ENCODE data around the gene PAK1. TPM values are rescaled to one million over a fixed set of nuclear protein-coding genes. Genes with fewer than 3 reads are reported as not detected.

The PAK1 gene
- polyA plus RNA-seq, 3 donors: 128 to 195 (median 134) TPM

DNA sequence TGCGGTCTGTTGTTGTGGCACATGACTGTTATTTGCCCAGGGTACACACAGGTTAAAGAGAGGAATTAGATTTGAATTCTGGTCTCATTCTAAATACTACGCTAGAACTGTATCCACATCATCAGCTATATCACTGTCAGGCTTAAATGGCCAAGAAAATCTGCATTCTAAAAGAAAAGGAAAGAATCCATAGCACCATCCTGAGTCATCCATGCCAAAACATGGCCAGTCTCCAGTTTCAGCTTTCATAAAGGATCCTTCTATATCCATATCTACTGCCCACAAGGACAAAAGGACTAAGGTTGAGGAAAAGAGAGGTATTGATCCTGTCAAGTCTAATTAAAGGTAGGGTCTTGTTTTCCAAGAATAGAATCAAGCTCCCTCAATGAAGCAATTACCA lies 98.8 kb downstream of the PAK1 start:
- Histone ChIP-seq H3K27me3 (ENCODE audit: control insufficient read depth in 2 of 2, insufficient read depth in 2 of 2, low read length in 2 of 2) (no peaks in the 10 kb centered on the region), H3K9me3 (replicated peaks in 1 of 2; ENCODE audit: control insufficient read depth in 1 of 2, insufficient read depth in 1 of 2, low read length in 2 of 2) (no peaks in the 10 kb centered on the region), H3K36me3 (replicated peaks in 1 of 2; ENCODE audit: control insufficient read depth in 1 of 2, insufficient read depth in 2 of 2, low read length in 2 of 2) (peaks cover 88 to 98% of the 10 kb centered on the region in 2 donors), H3K4me3 (replicated peaks in 1 of 3; ENCODE audit: low read depth in 2 of 3, low read length in 3 of 3) (no peak overlapping the region), H3K27ac (ENCODE audit: low read depth in 1 of 2, low read length in 2 of 2) (no peak overlapping the region), H3K4me1 (ENCODE audit: control insufficient read depth in 1 of 2, insufficient read depth in 2 of 2, low read length in 2 of 2) (peaks cover 4% of the 10 kb centered on the region in 2 donors), H2AFZ (ENCODE audit: insufficient read depth, low read depth, low read length, poor library complexity, severe bottlenecking) (no peak overlapping the region), H3K4me2 (replicated peaks; ENCODE audit: extremely low read depth, low read length, poor library complexity, severe bottlenecking) (no peak overlapping the region), H4K20me1 (ENCODE audit: insufficient read depth, low read length) (peaks cover 93% of the 10 kb centered on the region), H3K79me2 (ENCODE audit: insufficient read depth, low read length) (peaks cover 12% of the 10 kb centered on the region), H3K9ac (ENCODE audit: insufficient read depth, low read length, poor library complexity, severe bottlenecking) (no peak overlapping the region)
- intact Hi-C loops (cut with micrococcal nuclease): no loop called here
- Mint-ChIP-seq H3K27ac (peak overlapping the region in 1 of 7 donors; percentile 24), H3K9me3 (no peaks in the 10 kb centered on the region), H3K36me3 (peaks cover 77 to 89% of the 10 kb centered on the region in 2 donors), H3K27me3 (ENCODE audit: low read depth in 3 of 3) (no peaks in the 10 kb centered on the region), H3K4me1 (peaks cover 7% of the 10 kb centered on the region), H3K4me3 (no peak overlapping the region)
- DNase-seq: no peak
- TF ChIP-seq, protein P1, sequence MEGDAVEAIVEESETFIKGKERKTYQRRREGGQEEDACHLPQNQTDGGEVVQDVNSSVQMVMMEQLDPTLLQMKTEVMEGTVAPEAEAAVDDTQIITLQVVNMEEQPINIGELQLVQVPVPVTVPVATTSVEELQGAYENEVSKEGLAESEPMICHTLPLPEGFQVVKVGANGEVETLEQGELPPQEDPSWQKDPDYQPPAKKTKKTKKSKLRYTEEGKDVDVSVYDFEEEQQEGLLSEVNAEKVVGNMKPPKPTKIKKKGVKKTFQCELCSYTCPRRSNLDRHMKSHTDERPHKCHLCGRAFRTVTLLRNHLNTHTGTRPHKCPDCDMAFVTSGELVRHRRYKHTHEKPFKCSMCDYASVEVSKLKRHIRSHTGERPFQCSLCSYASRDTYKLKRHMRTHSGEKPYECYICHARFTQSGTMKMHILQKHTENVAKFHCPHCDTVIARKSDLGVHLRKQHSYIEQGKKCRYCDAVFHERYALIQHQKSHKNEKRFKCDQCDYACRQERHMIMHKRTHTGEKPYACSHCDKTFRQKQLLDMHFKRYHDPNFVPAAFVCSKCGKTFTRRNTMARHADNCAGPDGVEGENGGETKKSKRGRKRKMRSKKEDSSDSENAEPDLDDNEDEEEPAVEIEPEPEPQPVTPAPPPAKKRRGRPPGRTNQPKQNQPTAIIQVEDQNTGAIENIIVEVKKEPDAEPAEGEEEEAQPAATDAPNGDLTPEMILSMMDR (IDR thresholded peaks at IDR 0.05): no peak
- WGBS (ENCODE audit: insufficient coverage): no CpG with 5 or more reads among the region's 2 CpGs

DNA sequence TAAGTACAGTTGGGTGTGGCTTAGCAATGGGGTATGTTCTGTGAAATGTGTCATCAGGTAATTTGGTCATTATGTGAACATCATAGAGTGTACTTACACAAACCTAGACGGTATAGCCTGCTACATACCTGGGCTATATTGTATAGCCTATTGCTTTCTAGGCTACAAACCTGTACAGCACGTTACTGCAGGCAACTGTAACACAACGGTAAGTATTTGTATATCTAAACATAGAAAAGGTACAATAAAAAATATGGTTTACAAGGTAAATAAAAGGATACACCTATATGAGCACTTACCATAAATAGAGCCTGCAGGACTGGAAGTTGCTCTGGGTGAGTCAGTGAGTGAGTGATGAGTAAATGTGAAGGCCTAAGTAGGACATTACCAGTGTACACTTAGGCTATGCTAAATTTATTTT lies 99.3 kb downstream of the PAK1 start:
- Mint-ChIP-seq H3K27ac (no peak overlapping the region), H3K36me3 (peaks cover 72 to 89% of the 10 kb centered on the region in 2 donors), H3K27me3 (ENCODE audit: low read depth in 3 of 3) (no peaks in the 10 kb centered on the region), H3K4me1 (peaks cover 12% of the 10 kb centered on the region), H3K4me3 (no peak overlapping the region), H3K9me3 (no peaks in the 10 kb centered on the region)
- H3K4me3 ChIP-seq (replicated peaks in 1 of 3; ENCODE audit: low read depth in 2 of 3, low read length in 3 of 3): no peak overlapping the region
- no CpG with 5 or more reads among the region's 3 CpGs for WGBS (ENCODE audit: insufficient coverage)
- H3K4me1 ChIP-seq (ENCODE audit: control insufficient read depth in 1 of 2, insufficient read depth in 2 of 2, low read length in 2 of 2): peaks cover 7 to 9% of the 10 kb centered on the region in 2 donors
- intact Hi-C loops (cut with micrococcal nuclease): no loop called here
- no peak overlapping the region for H2AFZ ChIP-seq (ENCODE audit: insufficient read depth, low read depth, low read length, poor library complexity, severe bottlenecking)
- H3K36me3 ChIP-seq (replicated peaks in 1 of 2; ENCODE audit: control insufficient read depth in 1 of 2, insufficient read depth in 2 of 2, low read length in 2 of 2): peaks cover 83 to 98% of the 10 kb centered on the region in 2 donors
- no peaks in the 10 kb centered on the region for H3K27me3 ChIP-seq (ENCODE audit: control insufficient read depth in 2 of 2, insufficient read depth in 2 of 2, low read length in 2 of 2)
- no peaks in the 10 kb centered on the region for H3K9me3 ChIP-seq (replicated peaks in 1 of 2; ENCODE audit: control insufficient read depth in 1 of 2, insufficient read depth in 1 of 2, low read length in 2 of 2)
- H4K20me1 ChIP-seq (ENCODE audit: insufficient read depth, low read length): peaks cover 93% of the 10 kb centered on the region
- H3K79me2 ChIP-seq (ENCODE audit: insufficient read depth, low read length): peaks cover 9% of the 10 kb centered on the region
- no peak overlapping the region for H3K9ac ChIP-seq (ENCODE audit: insufficient read depth, low read length, poor library complexity, severe bottlenecking)
- DNase-seq: no peak
- no peak overlapping the region for H3K4me2 ChIP-seq (replicated peaks; ENCODE audit: extremely low read depth, low read length, poor library complexity, severe bottlenecking)
- TF ChIP-seq, protein P1 (IDR thresholded peaks at IDR 0.05): no peak
- no peak overlapping the region for H3K27ac ChIP-seq (ENCODE audit: low read depth in 1 of 2, low read length in 2 of 2)
